GM12892 (cell line): Measurements from ENCODE around the gene CTNND2.

Source experiments
- POLR2AphosphoS5 ChIP-seq: IDR thresholded peaks from 2 replicates; pipeline ENCODE4 v1.6.1; 2011; ENCODE audit warnings: low read depth, low read length, control low read depth
- TAF1 ChIP-seq: IDR thresholded peaks from 2 replicates; pipeline ENCODE4 v1.6.1; 2011; ENCODE audit warnings: low read depth, mild to moderate bottlenecking, control low read depth, low read length, borderline replicate concordance

DNA sequence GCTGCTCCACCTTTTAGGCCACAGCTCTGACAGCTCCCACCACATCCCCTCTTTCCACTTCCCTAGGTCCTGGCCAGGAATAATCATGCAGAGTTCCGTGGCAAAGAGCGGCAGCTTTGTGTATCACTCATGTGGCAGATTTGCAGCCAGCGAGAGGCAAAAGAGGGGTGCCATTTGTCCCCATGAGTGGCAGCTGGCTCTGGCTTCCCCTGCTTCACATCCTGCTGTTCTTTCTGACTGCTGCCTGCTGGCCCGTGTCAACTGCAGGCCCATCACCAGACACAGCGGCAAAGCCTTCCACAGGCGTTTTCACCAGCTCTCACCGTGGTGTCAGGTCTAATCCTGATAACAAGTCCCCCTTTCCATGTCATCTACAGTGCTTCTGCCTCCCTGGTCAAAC, 712.6 kb downstream of the CTNND2 start:
- TF ChIP-seq TAF1 (no peak), POLR2AphosphoS5 (no peak)
